CD4-positive, alpha-beta memory T cell (primary cell): ENCODE measurements around the gene ALKBH5. TPM values are rescaled to one million over a fixed set of nuclear protein-coding genes. Genes with fewer than 3 reads are reported as not detected.

ENCODE experiments used
- CTCF ChIA-PET: fragments of 350-600 bp; sonication (Branson Sonifier 250); formaldehyde crosslinking; loops from one replicate; lab custom pipeline; 2021; ENCODE audit warnings: inconsistent platforms; ENCODE audit not compliant: partially characterized antibody; lab: Charles Lee
- POLR2A ChIA-PET: fragments of 350-600 bp; sonication (Branson Sonifier 250); formaldehyde crosslinking; loops from one replicate; lab custom pipeline; 2021; ENCODE audit not compliant: partially characterized antibody; lab: Charles Lee
- DNase-seq, 5 donors: peaks; one replicate each; pipeline versions ENCODE4 v3.0.0 to v3.0.0-alpha.2; 2020 to 2022; ENCODE audit warnings: mixed read lengths in 1 of 5
- H3K27ac ChIP-seq: one replicate; pipeline ENCODE4 v1.7.0; 2013; ENCODE audit warnings: low read depth, low read length
- H3K27me3 ChIP-seq: 2 replicates; pipeline ENCODE4 v1.7.0; 2013; ENCODE audit warnings: mild to moderate bottlenecking, low read length, moderate library complexity; ENCODE audit not compliant: insufficient read depth
- H3K36me3 ChIP-seq: 2 replicates; pipeline ENCODE4 v1.7.0; 2013; ENCODE audit warnings: mild to moderate bottlenecking, low read length, moderate library complexity; ENCODE audit not compliant: insufficient read depth
- H3K4me1 ChIP-seq: 2 replicates; pipeline ENCODE4 v1.7.0; 2013; ENCODE audit warnings: mild to moderate bottlenecking, low read length, moderate library complexity; ENCODE audit not compliant: insufficient read depth
- H3K4me3 ChIP-seq, 2 donors: one replicate each; pipeline ENCODE4 v1.7.0; 2013; ENCODE audit warnings: low read length in 2 of 2, mild to moderate bottlenecking in 1 of 2
- H3K9me3 ChIP-seq, 2 donors: one replicate each; pipeline ENCODE4 v1.7.0; 2013; ENCODE audit warnings: low read length in 2 of 2, control low read depth in 1 of 2; ENCODE audit not compliant: control insufficient read depth in 1 of 2
- H3K27ac Mint-ChIP-seq, 7 donors: one replicate each; pipeline ENCODE4 v1.8.0; 2020 to 2021; ENCODE audit warnings: mixed read lengths in 7 of 7, mild to moderate bottlenecking in 6 of 7, inconsistent platforms in 3 of 7, moderate library complexity in 3 of 7
- H3K27me3 Mint-ChIP-seq, 2 donors: one replicate each; pipeline ENCODE4 v1.8.0; 2020 to 2021; ENCODE audit warnings: mixed read lengths in 2 of 2
- H3K36me3 Mint-ChIP-seq, 2 donors: one replicate each; pipeline ENCODE4 v1.8.0; 2020 to 2021; ENCODE audit warnings: mixed read lengths in 2 of 2, inconsistent platforms in 1 of 2, mild to moderate bottlenecking in 1 of 2
- H3K4me1 Mint-ChIP-seq, 4 donors: one replicate each; pipeline ENCODE4 v1.8.0; 2020 to 2021; ENCODE audit warnings: mixed read lengths in 4 of 4, mild to moderate bottlenecking in 1 of 4
- H3K4me3 Mint-ChIP-seq, 8 donors: one replicate each; pipeline ENCODE4 v1.8.0; 2020 to 2021; ENCODE audit warnings: mixed read lengths in 8 of 8, mild to moderate bottlenecking in 7 of 8, moderate library complexity in 6 of 8, inconsistent platforms in 3 of 8
- H3K9me3 Mint-ChIP-seq, 8 donors: one replicate each; pipeline ENCODE4 v1.8.0; 2020 to 2021; ENCODE audit warnings: mixed read lengths in 8 of 8, mild to moderate bottlenecking in 5 of 8, inconsistent platforms in 3 of 8, moderate library complexity in 1 of 8
- intact Hi-C: fragments of 100-400 bp; cut with micrococcal nuclease; formaldehyde crosslinking; loops from one replicate; pipeline ENCODE4 v1.15.1; 2023
- polyA plus RNA-seq, 2 donors: library from polyadenylated mRNA; unstranded; fragments of 300-500 nt; fragmentation: Illumina TruSeq; gene quantifications; one replicate each; pipeline ENCODE4 v1.2.3, GENCODE V29; 2021
- total RNA-seq, 2 experiments: library from RNA; stranded (reverse); gene quantifications; one replicate each; pipeline ENCODE4 v1.2.3, GENCODE V29; 2021

The ALKBH5 gene
- total and polyA plus RNA-seq, 4 experiments from 2014 or later, result 119 to 132 (median 123) TPM

DNA sequence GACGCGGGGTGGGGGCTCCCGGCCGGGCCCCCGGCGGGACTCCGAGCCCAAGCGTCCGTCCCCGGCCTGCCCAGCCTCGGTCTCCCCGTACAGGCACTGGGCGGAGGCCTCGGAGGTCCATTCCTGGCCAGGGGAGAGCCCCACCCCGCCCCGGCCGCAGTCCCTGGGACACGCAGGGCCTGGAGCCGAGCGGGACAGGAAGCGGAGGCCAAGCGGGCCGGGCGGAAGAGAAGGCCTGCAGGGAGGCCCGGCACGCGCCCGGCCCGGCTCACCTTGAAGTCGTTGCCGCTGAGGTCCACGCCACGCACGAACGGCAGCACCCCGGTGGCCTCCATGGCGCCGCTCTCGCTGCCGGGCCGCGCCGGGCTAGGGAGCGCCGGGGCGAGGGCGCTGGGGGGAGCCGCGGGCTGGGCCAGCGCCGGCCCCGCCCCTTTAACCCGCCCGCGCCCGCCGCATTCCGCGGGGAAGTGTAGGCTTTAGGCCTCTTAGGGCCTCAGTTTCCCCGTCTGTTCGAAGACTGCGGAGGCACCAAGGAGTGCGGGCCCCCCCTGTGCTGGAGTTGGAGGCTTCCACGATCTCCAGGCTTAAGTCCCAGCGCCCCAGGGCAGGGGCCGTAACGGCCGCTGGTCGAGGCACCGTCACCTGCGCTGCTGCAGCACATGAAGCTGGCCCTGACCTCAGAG is 74.9 kb downstream of the ALKBH5 start, which contains the start of gene FLII:
Gene FLII, minus strand, starts transcription at position 383 of the 683 bp plus-strand sequence. Its CDS starts 48 bp downstream, at position 335.
- DNase-seq, result peak; percentile 43 to 59 (median 54)
- Histone ChIP-seq H3K27ac (peak within 1 kb of the TSS; percentile 85), H3K27me3 (no peaks in the 10 kb centered on the region), H3K4me3 (peak within 1 kb of the TSS; percentile 61 to 91), H3K9me3 (no peaks in the 10 kb centered on the region), H3K4me1 (peaks cover 54% of the 10 kb centered on the region), H3K36me3 (peaks cover 37% of the 10 kb centered on the region)
- peaks cover 4 to 32% of the 10 kb centered on the region in 2 donors for H3K36me3 Mint-ChIP-seq
- ChIA-PET CTCF (no interaction called here), POLR2A (interaction anchor here (0.8 to 3.5 kb wide), 4 partner anchors 33 to 75 kb away, joined by 3 to 31 read pairs (median 10); partner anchors contain the start of genes ALKBH5, LLGL1, SMCR8 and TOP3A)
- H3K4me3 Mint-ChIP-seq, result peak within 1 kb of the TSS; percentile 97
- no peaks in the 10 kb centered on the region for H3K27me3 Mint-ChIP-seq
- peak within 1 kb of the TSS; percentile 89 to 97 (median 94) for H3K27ac Mint-ChIP-seq
- H3K9me3 Mint-ChIP-seq, result no peaks in the 10 kb centered on the region
- H3K4me1 Mint-ChIP-seq, result peaks cover 17 to 58% (median 39%) of the 10 kb centered on the region in 4 donors
- intact Hi-C loops, result loop anchor here (1.0 kb wide), 1 partner anchor 10 kb away; no protein-coding TSS in a partner anchor

Other genes with a start within 250 kb of the ALKBH5 start
- gene TOM1L2, start 211.4 kb upstream of the ALKBH5 start, total RNA-seq, result 10 to 100 TPM; 59.4 to 63.1 TPM
- gene TOM1L2, start 211.4 kb upstream of the ALKBH5 start, polyA plus RNA-seq, result 10 to 100 TPM in 1 of 2 donors, 1 to 10 TPM in 1; 1.6 to 12.0 TPM
- gene DRC3, start 211.0 kb upstream of the ALKBH5 start, total RNA-seq, result under 1 TPM; 0.64 to 0.67 TPM
- gene DRC3, start 211.0 kb upstream of the ALKBH5 start, polyA plus RNA-seq, result under 1 TPM in 1 of 2 donors, not detected in 1; 0.24 TPM
- gene ATPAF2, start 144.7 kb upstream of the ALKBH5 start, total RNA-seq, result 10 to 100 TPM; 24.1 to 24.3 TPM
- gene ATPAF2, start 144.7 kb upstream of the ALKBH5 start, polyA plus RNA-seq, result 10 to 100 TPM; 16.6 to 18.0 TPM
- 10 to 100 TPM; 11.1 to 13.1 TPM for gene GID4, start 144.4 kb upstream of the ALKBH5 start, total RNA-seq
- gene GID4, start 144.4 kb upstream of the ALKBH5 start, polyA plus RNA-seq, result 1 to 10 TPM; 6.5 to 8.4 TPM
- 10 to 100 TPM; 56.8 to 61.0 TPM for gene DRG2, start 95.9 kb upstream of the ALKBH5 start, total RNA-seq
- 10 to 100 TPM; 40.3 to 50.4 TPM for gene DRG2, start 95.9 kb upstream of the ALKBH5 start, polyA plus RNA-seq
- 1 to 10 TPM; 1.6 to 2.2 TPM for gene MYO15A, start 75.1 kb upstream of the ALKBH5 start, total RNA-seq
- gene MYO15A, start 75.1 kb upstream of the ALKBH5 start, polyA plus RNA-seq, result under 1 TPM; 0.14 to 0.43 TPM
- gene LLGL1, start 41.8 kb downstream of the ALKBH5 start, total RNA-seq, result 10 to 100 TPM; 19.9 to 20.5 TPM
- 1 to 10 TPM in 1 of 2 donors, under 1 TPM in 1; 0.25 to 1.3 TPM for gene LLGL1, start 41.8 kb downstream of the ALKBH5 start, polyA plus RNA-seq
- 100 to 1,000 TPM; 333 to 344 TPM for gene FLII, start 74.9 kb downstream of the ALKBH5 start, total RNA-seq
- 100 to 1,000 TPM; 113 to 204 TPM for gene FLII, start 74.9 kb downstream of the ALKBH5 start, polyA plus RNA-seq
- 10 to 100 TPM; 18.2 to 19.3 TPM for gene MIEF2, start 76.8 kb downstream of the ALKBH5 start, total RNA-seq
- 10 to 100 TPM in 1 of 2 donors, 1 to 10 TPM in 1; 9.9 to 10.9 TPM for gene MIEF2, start 76.8 kb downstream of the ALKBH5 start, polyA plus RNA-seq
- gene TOP3A, start 131.2 kb downstream of the ALKBH5 start, total RNA-seq, result 10 to 100 TPM; 43.8 to 55.2 TPM
- gene TOP3A, start 131.2 kb downstream of the ALKBH5 start, polyA plus RNA-seq, result 10 to 100 TPM in 1 of 2 donors, 1 to 10 TPM in 1; 6.2 to 19.1 TPM
- gene SMCR8, start 131.5 kb downstream of the ALKBH5 start, total RNA-seq, result 10 to 100 TPM; 49.7 to 51.3 TPM
- 1 to 10 TPM in 1 of 2 donors, under 1 TPM in 1; 0.47 to 5.2 TPM for gene SMCR8, start 131.5 kb downstream of the ALKBH5 start, polyA plus RNA-seq
- 10 to 100 TPM; 14.6 to 15.9 TPM for gene SHMT1, start 179.7 kb downstream of the ALKBH5 start, total RNA-seq
- 10 to 100 TPM; 24.0 to 24.6 TPM for gene SHMT1, start 179.7 kb downstream of the ALKBH5 start, polyA plus RNA-seq
- not detected for gene EVPLL, start 193.9 kb downstream of the ALKBH5 start, total RNA-seq
- not detected for gene EVPLL, start 193.9 kb downstream of the ALKBH5 start, polyA plus RNA-seq